ENCODE measurements around the gene SPINK9.
A peak's percentile ranks its signal among the peaks of the same experiment; 100 is the strongest.

Gene SPINK9

GRCh38 chr5:148372166-148372725 is 36.9 kb downstream of the SPINK9 start:
- no peak for DNase-seq (ENCODE audit: low read depth, low spot score)
- Histone ChIP-seq H3K4me1 (ENCODE audit: insufficient read depth, insufficient read length) (no peaks in the 10 kb centered on the region), H3K9me3 (ENCODE audit: insufficient read depth, low read length) (peaks cover 12% of the 10 kb centered on the region), H3K27me3 (ENCODE audit: insufficient read depth, insufficient read length) (no peaks in the 10 kb centered on the region), H3K4me3 (ENCODE audit: insufficient read length, low read depth) (no peak overlapping the region), H3K36me3 (ENCODE audit: insufficient read depth, insufficient read length, low read length) (peaks cover 3% of the 10 kb centered on the region), H3K9ac (ENCODE audit: insufficient read length, low read depth) (no peak overlapping the region)
- TF ChIP-seq ZNF274 (IDR thresholded peaks at IDR 0.05; ENCODE audit: low read depth, low read length) (no peak), YY1 (IDR thresholded peaks at IDR 0.05; ENCODE audit: insufficient read depth, insufficient read length) (no peak), SUZ12 (IDR thresholded peaks at IDR 0.05; ENCODE audit: extremely low read depth, insufficient read depth, insufficient read length) (no peak)

- no peak overlapping the region for H3K4me3 ChIP-seq (ENCODE audit: insufficient read length, low read depth)
- H3K9ac ChIP-seq (ENCODE audit: insufficient read length, low read depth): no peak overlapping the region
- peaks cover 4% of the 10 kb centered on the region for H3K36me3 ChIP-seq (ENCODE audit: insufficient read depth, insufficient read length, low read length)
- no peaks in the 10 kb centered on the region for H3K27me3 ChIP-seq (ENCODE audit: insufficient read depth, insufficient read length)
- no peak for DNase-seq (ENCODE audit: low read depth, low spot score)
- TF ChIP-seq YY1 (IDR thresholded peaks at IDR 0.05; ENCODE audit: insufficient read depth, insufficient read length): no peak
- TF ChIP-seq ZNF274 (IDR thresholded peaks at IDR 0.05; ENCODE audit: low read depth, low read length): no peak
- TF ChIP-seq SUZ12 (IDR thresholded peaks at IDR 0.05; ENCODE audit: extremely low read depth, insufficient read depth, insufficient read length): no peak
- peaks cover 12% of the 10 kb centered on the region for H3K9me3 ChIP-seq (ENCODE audit: insufficient read depth, low read length)
- H3K4me1 ChIP-seq (ENCODE audit: insufficient read depth, insufficient read length): no peaks in the 10 kb centered on the region
Observed at GRCh38 chr5:148372893-148373292, 37.5 kb downstream of the SPINK9 start.

- H3K4me1 ChIP-seq (ENCODE audit: insufficient read depth, insufficient read length): no peaks in the 10 kb centered on the region
- DNase-seq (ENCODE audit: low read depth, low spot score): peak; percentile 59
- no peaks in the 10 kb centered on the region for H3K27me3 ChIP-seq (ENCODE audit: insufficient read depth, insufficient read length)
- TF ChIP-seq YY1 (IDR thresholded peaks at IDR 0.05; ENCODE audit: insufficient read depth, insufficient read length) (no peak), SUZ12 (IDR thresholded peaks at IDR 0.05; ENCODE audit: extremely low read depth, insufficient read depth, insufficient read length) (no peak), ZNF274 (IDR thresholded peaks at IDR 0.05; ENCODE audit: low read depth, low read length) (no peak)
- H3K4me3 ChIP-seq (ENCODE audit: insufficient read length, low read depth): no peak overlapping the region
- no peak overlapping the region for H3K9ac ChIP-seq (ENCODE audit: insufficient read length, low read depth)
- H3K9me3 ChIP-seq (ENCODE audit: insufficient read depth, low read length): no peaks in the 10 kb centered on the region
- peaks cover 4% of the 10 kb centered on the region for H3K36me3 ChIP-seq (ENCODE audit: insufficient read depth, insufficient read length, low read length)
Observed at GRCh38 chr5:148374690-148375360, 39.5 kb downstream of the SPINK9 start.

GRCh38 chr5:148376198-148376597 is 40.8 kb downstream of the SPINK9 start:
- Histone ChIP-seq H3K9ac (ENCODE audit: insufficient read length, low read depth) (no peak overlapping the region), H3K9me3 (ENCODE audit: insufficient read depth, low read length) (no peaks in the 10 kb centered on the region), H3K27me3 (ENCODE audit: insufficient read depth, insufficient read length) (no peaks in the 10 kb centered on the region), H3K4me3 (ENCODE audit: insufficient read length, low read depth) (no peak overlapping the region), H3K36me3 (ENCODE audit: insufficient read depth, insufficient read length, low read length) (peaks cover 4% of the 10 kb centered on the region), H3K4me1 (ENCODE audit: insufficient read depth, insufficient read length) (no peaks in the 10 kb centered on the region)
- no peak for DNase-seq (ENCODE audit: low read depth, low spot score)
- no peak for TF ChIP-seq ZNF274 (IDR thresholded peaks at IDR 0.05; ENCODE audit: low read depth, low read length)
- no peak for TF ChIP-seq YY1 (IDR thresholded peaks at IDR 0.05; ENCODE audit: insufficient read depth, insufficient read length)

GRCh38 chr5:148378670-148379069 is 43.3 kb downstream of the SPINK9 start:
- H3K36me3 ChIP-seq (ENCODE audit: insufficient read depth, insufficient read length, low read length): peaks cover 4% of the 10 kb centered on the region
- no peak for DNase-seq (ENCODE audit: low read depth, low spot score)
- no peak overlapping the region for H3K4me3 ChIP-seq (ENCODE audit: insufficient read length, low read depth)
- H3K9ac ChIP-seq (ENCODE audit: insufficient read length, low read depth): no peak overlapping the region
- H3K4me1 ChIP-seq (ENCODE audit: insufficient read depth, insufficient read length): no peaks in the 10 kb centered on the region
- TF ChIP-seq YY1 (IDR thresholded peaks at IDR 0.05; ENCODE audit: insufficient read depth, insufficient read length) (no peak), ZNF274 (IDR thresholded peaks at IDR 0.05; ENCODE audit: low read depth, low read length) (no peak), SUZ12 (IDR thresholded peaks at IDR 0.05; ENCODE audit: extremely low read depth, insufficient read depth, insufficient read length) (no peak)
- H3K27me3 ChIP-seq (ENCODE audit: insufficient read depth, insufficient read length): no peaks in the 10 kb centered on the region
- no peaks in the 10 kb centered on the region for H3K9me3 ChIP-seq (ENCODE audit: insufficient read depth, low read length)

GRCh38 chr5:148379340-148379739 is 44.0 kb downstream of the SPINK9 start:
- TF ChIP-seq YY1 (IDR thresholded peaks at IDR 0.05; ENCODE audit: insufficient read depth, insufficient read length): no peak
- no peak for TF ChIP-seq SUZ12 (IDR thresholded peaks at IDR 0.05; ENCODE audit: extremely low read depth, insufficient read depth, insufficient read length)
- TF ChIP-seq ZNF274 (IDR thresholded peaks at IDR 0.05; ENCODE audit: low read depth, low read length): no peak
- DNase-seq (ENCODE audit: low read depth, low spot score): no peak
- H3K9ac ChIP-seq (ENCODE audit: insufficient read length, low read depth): no peak overlapping the region
- H3K4me1 ChIP-seq (ENCODE audit: insufficient read depth, insufficient read length): no peaks in the 10 kb centered on the region
- peaks cover 4% of the 10 kb centered on the region for H3K36me3 ChIP-seq (ENCODE audit: insufficient read depth, insufficient read length, low read length)
- no peak overlapping the region for H3K4me3 ChIP-seq (ENCODE audit: insufficient read length, low read depth)
- H3K27me3 ChIP-seq (ENCODE audit: insufficient read depth, insufficient read length): no peaks in the 10 kb centered on the region
- no peaks in the 10 kb centered on the region for H3K9me3 ChIP-seq (ENCODE audit: insufficient read depth, low read length)

- peaks cover 13% of the 10 kb centered on the region for H3K36me3 ChIP-seq (ENCODE audit: insufficient read depth, insufficient read length, low read length)
- H3K4me1 ChIP-seq (ENCODE audit: insufficient read depth, insufficient read length): no peaks in the 10 kb centered on the region
- no peak overlapping the region for H3K4me3 ChIP-seq (ENCODE audit: insufficient read length, low read depth)
- no peaks in the 10 kb centered on the region for H3K27me3 ChIP-seq (ENCODE audit: insufficient read depth, insufficient read length)
- no peaks in the 10 kb centered on the region for H3K9me3 ChIP-seq (ENCODE audit: insufficient read depth, low read length)
- no peak for DNase-seq (ENCODE audit: low read depth, low spot score)
- TF ChIP-seq SUZ12 (IDR thresholded peaks at IDR 0.05; ENCODE audit: extremely low read depth, insufficient read depth, insufficient read length) (no peak), ZNF274 (IDR thresholded peaks at IDR 0.05; ENCODE audit: low read depth, low read length) (no peak), YY1 (IDR thresholded peaks at IDR 0.05; ENCODE audit: insufficient read depth, insufficient read length) (no peak)
- H3K9ac ChIP-seq (ENCODE audit: insufficient read length, low read depth): no peak overlapping the region
Observed at GRCh38 chr5:148381906-148382305, 46.5 kb downstream of the SPINK9 start.
